H1 (cell line): ENCODE results near the gene CD44.

ENCODE experiments used
- CHD1 ChIP-seq: IDR thresholded peaks from 2 replicates; pipeline ENCODE4 v1.6.1; 2012; ENCODE audit warnings: low read depth, low read length, improper control_type of control experiment
- CTCF ChIP-seq, 3 experiments: IDR thresholded peaks; 1 replicate in 2 of 3; 2 replicates in 1 of 3; pipeline versions ENCODE4 v1.5.1 to v1.6.1; 2011; ENCODE audit warnings: low read length in 3 of 3, mild to moderate bottlenecking in 3 of 3, inconsistent platforms in 2 of 3, low read depth in 1 of 3, moderate library complexity in 1 of 3; ENCODE audit not compliant: insufficient read depth in 1 of 3; ENCODE audit errors: control extremely low read depth in 1 of 3
- EZH2 ChIP-seq: fragments of 200-600 bp; sonication (generic); IDR thresholded peaks from 2 replicates; pipeline ENCODE4 v1.7.1; 2012; ENCODE audit warnings: low read depth, mild to moderate bottlenecking, moderate library complexity, low read length, inconsistent platforms; ENCODE audit not compliant: severe bottlenecking
- JUND ChIP-seq: IDR thresholded peaks from 2 replicates; pipeline ENCODE4 v1.6.1; 2011; ENCODE audit warnings: mild to moderate bottlenecking, improper control_type of control experiment, low read length
- KDM5A ChIP-seq: fragments of 200-600 bp; IDR thresholded peaks from 2 replicates; pipeline ENCODE4 v1.7.1; 2012; ENCODE audit warnings: mild to moderate bottlenecking, low read length, inconsistent platforms, mixed read lengths
- MAFK ChIP-seq: IDR thresholded peaks from 2 replicates; pipeline ENCODE4 v1.6.1; 2012; ENCODE audit warnings: low read depth, mild to moderate bottlenecking, improper control_type of control experiment, low read length
- SIN3A ChIP-seq, 2 experiments: IDR thresholded peaks in 1 of 2; conservative IDR thresholded peaks in 1 of 2; 2 replicates each; pipeline ENCODE4 v1.6.1; 2011 to 2012; ENCODE audit warnings: low read length in 2 of 2, improper control_type of control experiment in 1 of 2, low read depth in 1 of 2, mild to moderate bottlenecking in 1 of 2
- TAF1 ChIP-seq: IDR thresholded peaks from 2 replicates; pipeline ENCODE4 v1.6.1; 2011; ENCODE audit warnings: mild to moderate bottlenecking, low read depth, low read length
- USF2 ChIP-seq: IDR thresholded peaks from 2 replicates; pipeline ENCODE4 v1.6.1; 2011; ENCODE audit warnings: low read length, improper control_type of control experiment
- ZNF274 ChIP-seq: IDR thresholded peaks from 2 replicates; pipeline ENCODE4 v1.7.0; 2012; ENCODE audit warnings: low read length, borderline replicate concordance; ENCODE audit errors: extremely low read depth

GRCh38 chr11:35163209-35163608 lies 24.2 kb downstream of the CD44 start:
- TF ChIP-seq CTCF (IDR thresholded peaks at IDR 0.05; ENCODE audit: control extremely low read depth in 1 of 3, insufficient read depth in 1 of 3, low read depth in 1 of 3, low read length in 3 of 3) = no peak
- no peak for TF ChIP-seq JUND
- no peak for TF ChIP-seq MAFK
- no peak for TF ChIP-seq EZH2
- TF ChIP-seq TAF1 = no peak
- no peak for TF ChIP-seq USF2
- TF ChIP-seq KDM5A = no peak
- no peak for TF ChIP-seq ZNF274
- TF ChIP-seq CHD1 = no peak
- TF ChIP-seq SIN3A (conservative IDR thresholded peaks at IDR 0.05 in 1 of 2, IDR thresholded peaks at IDR 0.05 in 1 of 2; ENCODE audit: low read depth in 1 of 2, low read length in 2 of 2) = no peak
